ENCODE data around the gene FLNB.

GRCh38 chr3:58124387-58124786, 116.2 kb downstream of the FLNB start:
- TF ChIP-seq ZNF121 (CRISPR knock-in tag; IDR thresholded peaks at IDR 0.05) (no peak), ZNF317 (CRISPR knock-in tag; IDR thresholded peaks at IDR 0.05; ENCODE audit: borderline replicate concordance, low read depth) (no peak), CREM (CRISPR knock-in tag; IDR thresholded peaks at IDR 0.05) (no peak), ETV6 (CRISPR knock-in tag; IDR thresholded peaks at IDR 0.05) (no peak)
- TF ChIP-seq, protein P1, sequence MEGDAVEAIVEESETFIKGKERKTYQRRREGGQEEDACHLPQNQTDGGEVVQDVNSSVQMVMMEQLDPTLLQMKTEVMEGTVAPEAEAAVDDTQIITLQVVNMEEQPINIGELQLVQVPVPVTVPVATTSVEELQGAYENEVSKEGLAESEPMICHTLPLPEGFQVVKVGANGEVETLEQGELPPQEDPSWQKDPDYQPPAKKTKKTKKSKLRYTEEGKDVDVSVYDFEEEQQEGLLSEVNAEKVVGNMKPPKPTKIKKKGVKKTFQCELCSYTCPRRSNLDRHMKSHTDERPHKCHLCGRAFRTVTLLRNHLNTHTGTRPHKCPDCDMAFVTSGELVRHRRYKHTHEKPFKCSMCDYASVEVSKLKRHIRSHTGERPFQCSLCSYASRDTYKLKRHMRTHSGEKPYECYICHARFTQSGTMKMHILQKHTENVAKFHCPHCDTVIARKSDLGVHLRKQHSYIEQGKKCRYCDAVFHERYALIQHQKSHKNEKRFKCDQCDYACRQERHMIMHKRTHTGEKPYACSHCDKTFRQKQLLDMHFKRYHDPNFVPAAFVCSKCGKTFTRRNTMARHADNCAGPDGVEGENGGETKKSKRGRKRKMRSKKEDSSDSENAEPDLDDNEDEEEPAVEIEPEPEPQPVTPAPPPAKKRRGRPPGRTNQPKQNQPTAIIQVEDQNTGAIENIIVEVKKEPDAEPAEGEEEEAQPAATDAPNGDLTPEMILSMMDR (IDR thresholded peaks at IDR 0.05) = no peak
- TF ChIP-seq, protein P2, sequence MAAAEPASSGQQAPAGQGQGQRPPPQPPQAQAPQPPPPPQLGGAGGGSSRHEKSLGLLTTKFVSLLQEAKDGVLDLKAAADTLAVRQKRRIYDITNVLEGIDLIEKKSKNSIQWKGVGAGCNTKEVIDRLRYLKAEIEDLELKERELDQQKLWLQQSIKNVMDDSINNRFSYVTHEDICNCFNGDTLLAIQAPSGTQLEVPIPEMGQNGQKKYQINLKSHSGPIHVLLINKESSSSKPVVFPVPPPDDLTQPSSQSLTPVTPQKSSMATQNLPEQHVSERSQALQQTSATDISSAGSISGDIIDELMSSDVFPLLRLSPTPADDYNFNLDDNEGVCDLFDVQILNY (CRISPR knock-in tag; IDR thresholded peaks at IDR 0.05) = no peak
